Jurkat, Clone E6-1 (cell line): ENCODE results near the gene LRPPRC.

ENCODE experiments used
- DNase-seq: peaks from one replicate; pipeline ENCODE4 v3.0.0-alpha.2; 2011; ENCODE audit warnings: low read depth, low spot score
- H3K4me3 ChIP-seq: 2 replicates; pipeline ENCODE4 v1.5.1; 2011; ENCODE audit warnings: mild to moderate bottlenecking, low read length, control low read depth, moderate library complexity

Gene LRPPRC

DNA sequence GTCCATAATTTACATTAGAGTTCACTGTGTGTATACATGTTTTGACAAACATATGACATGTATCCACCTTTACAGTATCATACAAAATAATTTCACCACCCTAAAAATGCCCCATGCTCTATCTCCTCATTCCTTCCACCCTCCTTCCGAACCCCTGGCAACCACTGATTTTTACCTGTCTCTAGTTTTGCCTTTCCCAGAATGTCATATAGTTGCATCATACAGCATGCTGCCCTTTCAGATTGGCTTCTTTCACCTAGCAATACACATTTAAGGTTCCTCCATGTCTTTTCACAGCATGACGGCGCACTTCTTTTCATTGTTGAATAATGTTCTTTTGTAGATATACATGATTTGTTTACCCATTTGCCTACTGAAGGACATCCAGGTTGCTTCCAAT, 10.4 kb downstream of the LRPPRC start:
- no peak for DNase-seq
- H3K4me3 ChIP-seq: no peak overlapping the region

DNA sequence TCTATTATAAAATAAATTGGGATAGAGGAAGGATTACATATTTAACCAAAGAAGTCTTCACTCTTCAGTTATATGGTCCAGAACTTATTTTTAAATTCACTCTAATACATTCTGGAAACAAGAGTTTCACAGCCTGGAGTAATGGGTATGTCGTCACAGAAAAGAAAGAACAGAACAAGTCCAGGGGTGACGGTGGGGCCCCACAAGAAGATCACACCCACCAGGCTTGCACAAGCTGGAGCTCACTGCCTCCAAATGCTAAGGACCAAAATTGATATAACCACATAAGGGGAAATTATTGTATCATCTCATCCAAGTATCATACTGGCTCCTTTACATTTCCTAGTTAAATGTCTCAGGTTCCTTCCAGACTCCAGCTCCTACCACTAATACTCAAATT, 11.3 kb downstream of the LRPPRC start:
- H3K4me3 ChIP-seq: no peak overlapping the region
- DNase-seq: no peak

DNA sequence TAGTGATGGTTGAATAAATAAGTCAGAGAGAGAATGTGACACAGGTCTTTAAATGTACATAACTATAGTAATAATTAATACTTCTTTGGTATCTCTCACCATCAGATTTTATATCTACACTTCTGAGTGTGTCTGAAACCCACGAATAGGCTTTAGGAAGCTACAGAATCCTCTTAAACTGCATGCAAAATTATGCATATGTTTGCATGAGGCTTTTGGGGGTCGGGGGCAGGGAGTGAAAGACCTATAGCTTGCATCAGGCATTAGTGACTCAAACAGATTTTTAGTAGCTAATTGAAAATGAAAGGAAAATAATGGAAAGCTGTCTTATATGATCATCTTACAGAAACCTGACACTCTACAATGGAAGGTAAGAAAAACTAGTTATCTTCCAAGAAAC, 14.9 kb downstream of the LRPPRC start:
- no peak overlapping the region for H3K4me3 ChIP-seq
- no peak for DNase-seq

DNA sequence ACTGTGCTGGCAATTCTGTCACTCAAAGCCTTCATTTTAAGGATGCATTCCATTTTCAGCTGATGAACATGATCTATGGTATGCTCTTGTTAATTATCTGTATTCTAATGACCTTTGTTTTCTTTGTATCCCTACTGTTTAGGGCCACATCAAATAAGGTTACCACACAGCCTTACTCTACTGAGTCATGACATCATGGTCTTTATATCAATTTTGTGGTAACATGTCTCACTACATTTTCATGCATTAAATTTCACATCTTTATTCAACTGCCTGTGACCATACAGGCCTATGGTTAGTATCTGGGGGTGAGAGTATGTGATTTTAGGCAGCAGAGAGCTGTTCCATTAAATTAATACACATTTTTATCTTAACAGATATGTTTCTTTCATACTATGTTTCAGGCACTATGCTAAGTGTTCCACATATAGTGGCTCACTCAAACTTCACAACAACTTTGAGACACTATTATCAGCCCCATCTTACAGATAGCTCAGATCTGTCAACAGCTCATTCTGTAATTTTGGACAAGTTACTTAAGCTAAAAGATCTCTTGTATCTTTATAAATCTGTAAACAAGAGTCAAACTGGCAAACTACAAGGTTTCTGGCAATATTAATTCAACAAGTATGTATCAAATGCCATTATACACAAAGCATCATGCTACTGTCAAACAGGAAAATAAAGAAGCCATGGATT, 18.0 kb downstream of the LRPPRC start:
- H3K4me3 ChIP-seq: no peak overlapping the region

DNA sequence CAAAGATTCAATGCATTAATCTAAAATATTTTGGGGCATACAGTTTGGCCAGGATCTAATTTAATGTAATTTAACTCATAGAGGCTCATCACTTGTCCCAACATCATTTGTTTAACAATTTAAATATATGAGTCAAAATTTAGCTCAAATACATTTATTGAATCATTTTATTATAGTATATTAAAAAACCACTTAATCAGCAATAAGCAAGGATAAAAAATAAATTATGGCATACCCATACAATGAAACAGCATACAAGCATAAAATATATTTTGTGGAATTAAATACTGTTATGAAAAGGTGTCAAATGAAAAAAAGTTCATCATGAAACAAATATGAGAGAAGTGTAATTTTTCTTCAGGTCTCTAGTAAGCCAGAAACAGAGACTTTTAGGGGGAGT, 34.9 kb downstream of the LRPPRC start:
- no peak overlapping the region for H3K4me3 ChIP-seq
- DNase-seq: no peak

More for the DNA sequence above, 18.0 kb downstream of the LRPPRC start:
- no peak for DNase-seq

DNA sequence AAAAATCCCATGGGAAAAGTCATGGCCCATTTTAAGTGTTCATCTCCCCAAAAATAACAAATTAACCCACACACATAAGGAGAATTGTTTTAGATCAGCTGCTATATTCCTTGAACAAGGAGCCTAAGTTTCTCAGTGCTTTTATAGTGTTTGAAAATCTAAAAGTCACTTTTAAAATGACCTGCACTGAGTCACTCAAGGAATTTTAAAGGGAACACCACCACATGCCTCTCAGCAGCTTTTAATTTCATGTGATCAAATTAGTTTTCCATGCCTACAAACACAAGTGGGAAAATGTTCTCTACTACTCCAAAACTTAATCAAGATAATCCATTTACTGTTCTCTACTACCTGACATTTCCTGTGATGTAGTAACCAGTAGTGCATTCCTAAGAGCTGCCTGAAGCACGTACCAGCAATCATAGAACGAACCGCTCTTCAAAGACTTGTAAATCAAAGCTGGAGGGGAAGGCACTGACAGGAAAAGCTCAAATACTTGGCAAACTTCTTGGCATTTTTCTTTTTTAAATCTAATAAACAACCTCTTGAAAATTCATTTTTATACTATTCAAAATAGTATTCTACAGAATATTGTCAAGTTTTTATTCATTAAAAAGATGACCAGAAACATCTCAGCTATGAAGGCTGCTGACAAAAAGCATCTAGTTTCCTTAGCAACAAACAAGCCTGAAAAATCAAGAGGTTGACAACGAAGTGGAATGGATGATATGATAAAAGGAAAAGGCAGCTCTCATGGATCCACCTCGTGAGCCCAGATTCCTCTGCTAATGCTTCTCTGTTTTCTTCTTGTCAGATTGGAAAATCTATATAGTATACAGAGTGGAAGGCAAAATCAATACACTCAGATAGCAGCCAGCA, 37.2 kb downstream of the LRPPRC start:
- DNase-seq: no peak
- no peak overlapping the region for H3K4me3 ChIP-seq

DNA sequence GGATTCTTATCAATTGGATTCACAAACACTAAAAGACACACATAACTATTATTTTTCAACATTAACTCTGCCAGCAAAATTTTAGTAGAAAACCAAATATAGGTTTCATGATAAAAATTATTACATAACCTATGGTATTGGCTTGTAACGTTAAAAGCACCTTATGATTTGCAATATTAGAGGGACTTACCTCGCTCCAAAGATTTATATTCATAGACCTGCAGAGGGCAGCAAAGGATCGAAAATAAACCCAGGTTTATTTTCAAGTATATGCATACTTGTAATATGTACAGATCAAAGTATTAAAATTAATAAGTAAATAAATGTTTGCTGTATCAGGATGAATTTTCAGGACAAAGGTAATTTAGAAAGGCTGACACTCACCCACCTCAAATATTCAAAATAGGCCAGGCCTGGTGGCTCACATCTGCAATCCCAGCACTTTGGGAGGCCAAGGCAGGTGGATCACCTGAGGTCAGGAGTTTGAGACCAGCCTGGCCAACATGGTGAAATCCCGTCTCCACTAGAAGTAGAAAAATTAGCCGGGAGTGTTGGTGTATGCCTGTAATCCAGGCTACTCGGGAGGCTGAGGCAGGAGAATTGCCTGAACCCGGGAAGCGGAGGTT, 45.3 kb downstream of the LRPPRC start:
- DNase-seq: peak; percentile 22
- no peak overlapping the region for H3K4me3 ChIP-seq

DNA sequence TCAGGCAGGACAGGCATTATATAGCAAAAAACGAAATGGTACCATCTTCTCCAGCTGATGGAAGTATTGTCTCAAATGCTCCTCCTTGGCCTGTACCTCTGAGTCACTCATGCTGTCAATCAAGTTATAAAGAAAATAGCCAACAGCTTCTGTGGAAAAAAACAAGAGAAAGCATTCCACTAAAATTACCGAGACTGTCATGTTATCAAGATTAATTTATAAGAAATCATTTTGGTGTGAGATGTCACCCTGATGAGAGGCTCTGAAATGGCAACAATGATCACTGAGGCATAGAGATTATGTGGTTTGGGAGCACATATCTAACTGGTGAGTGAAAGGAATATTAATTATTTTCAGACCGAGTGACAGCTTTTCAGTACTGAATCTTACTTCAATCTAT, 47.4 kb downstream of the LRPPRC start:
- DNase-seq: no peak
- H3K4me3 ChIP-seq: no peak overlapping the region

DNA sequence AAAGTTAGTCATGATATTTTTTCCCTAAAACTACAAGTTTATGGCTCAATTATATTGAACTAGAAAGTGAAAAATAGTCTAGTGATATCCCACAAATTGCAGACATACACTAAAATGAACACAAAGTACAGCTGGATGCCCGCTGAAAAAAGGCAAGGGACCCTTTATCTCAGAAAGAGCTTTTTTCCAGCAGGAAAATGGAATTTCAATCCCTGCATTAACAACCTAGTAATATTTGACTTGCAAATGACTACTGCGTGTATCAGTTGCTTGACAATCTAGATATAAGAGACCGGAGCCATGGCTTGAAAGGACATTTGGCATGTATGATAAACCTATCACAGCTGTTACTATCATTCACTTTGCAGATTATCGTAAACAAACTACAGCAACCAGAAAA, 49.1 kb downstream of the LRPPRC start:
- no peak for DNase-seq
- no peak overlapping the region for H3K4me3 ChIP-seq

DNA sequence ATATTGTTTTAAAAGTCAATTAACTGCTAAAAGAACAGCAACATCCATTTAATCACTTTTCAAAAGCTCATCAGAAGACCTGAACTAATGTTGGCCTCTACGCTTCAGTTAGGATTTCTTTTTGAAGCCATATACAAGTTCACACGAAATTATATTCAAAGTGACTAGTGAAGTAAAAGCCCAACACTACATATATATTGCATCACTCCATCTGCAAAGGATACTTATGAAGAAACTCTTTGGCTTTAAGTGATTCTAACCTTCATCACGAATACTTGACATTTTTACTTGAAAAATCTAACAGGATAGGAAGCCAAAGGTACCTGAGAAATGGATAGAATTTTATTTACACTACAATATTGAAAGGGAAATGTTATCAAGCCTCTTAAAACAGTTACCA, 50.4 kb downstream of the LRPPRC start:
- DNase-seq: no peak
- H3K4me3 ChIP-seq: no peak overlapping the region

DNA sequence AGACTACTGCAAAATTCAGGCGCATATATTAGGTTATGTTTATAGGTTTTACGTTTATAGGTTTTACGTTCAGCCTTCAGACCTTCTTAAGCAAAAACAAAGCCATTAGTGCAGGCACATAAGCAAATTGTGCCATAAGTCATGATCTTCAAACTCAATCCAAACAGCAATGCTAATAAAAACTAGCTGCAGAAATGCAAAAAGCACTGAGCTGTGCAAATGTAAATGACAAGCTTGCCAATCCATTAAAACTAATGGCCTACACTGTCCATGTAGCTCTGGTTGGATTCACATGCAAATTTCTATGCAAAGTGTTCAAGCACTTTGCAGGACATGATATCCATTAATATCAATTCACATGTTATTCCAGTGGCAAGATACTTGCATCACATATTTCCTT, 50.9 kb downstream of the LRPPRC start:
- no peak for DNase-seq
- no peak overlapping the region for H3K4me3 ChIP-seq

DNA sequence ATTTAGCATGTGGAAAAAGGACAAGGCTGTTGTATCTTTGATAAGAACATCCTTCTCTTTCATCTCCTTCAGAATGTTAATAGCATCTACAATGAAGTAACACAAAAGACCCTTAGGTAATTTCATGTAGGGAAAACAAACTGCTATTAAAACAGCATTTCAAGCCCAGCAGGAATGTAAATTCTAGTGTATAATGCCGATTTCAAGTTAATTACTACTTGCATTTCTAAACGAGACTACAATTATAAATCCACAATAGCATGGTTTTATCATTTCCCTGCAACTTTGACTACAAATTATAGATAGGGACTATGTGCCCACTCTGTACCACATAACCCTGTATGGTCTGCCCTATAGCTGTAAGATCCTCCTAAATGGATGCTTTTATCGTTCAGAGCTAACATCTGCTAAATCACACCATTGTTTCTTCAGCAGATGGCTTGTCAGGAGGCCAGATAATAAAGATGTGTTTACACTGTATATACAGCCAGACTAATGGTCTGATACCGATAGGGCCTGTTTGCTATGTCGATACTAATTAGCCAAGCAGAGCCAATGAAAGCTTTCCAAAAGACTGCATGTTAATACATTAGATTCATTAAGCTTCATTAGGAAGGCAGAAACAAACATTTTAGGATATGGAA, 51.9 kb downstream of the LRPPRC start:
- H3K4me3 ChIP-seq: no peak overlapping the region

DNA sequence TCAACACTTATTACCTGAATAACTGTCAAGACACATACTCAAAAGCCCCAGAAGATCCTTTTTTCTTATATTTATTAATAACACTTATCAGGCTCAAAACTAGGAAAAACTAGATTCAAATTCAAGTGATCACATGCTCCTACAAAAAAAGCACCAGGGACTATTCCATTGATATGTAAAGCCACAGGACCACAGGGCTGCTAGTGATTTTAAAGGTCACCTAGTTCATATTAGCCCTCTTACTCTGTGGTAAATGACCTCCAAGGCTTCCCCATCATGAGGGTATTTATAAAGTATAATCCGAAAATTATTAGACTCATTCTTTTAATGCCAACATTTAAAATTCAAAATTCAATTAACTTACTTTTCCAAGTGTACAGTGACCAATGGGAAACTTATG, 52.5 kb downstream of the LRPPRC start:
- no peak overlapping the region for H3K4me3 ChIP-seq
- DNase-seq: no peak

More for the DNA sequence above, 51.9 kb downstream of the LRPPRC start:
- no peak for DNase-seq

DNA sequence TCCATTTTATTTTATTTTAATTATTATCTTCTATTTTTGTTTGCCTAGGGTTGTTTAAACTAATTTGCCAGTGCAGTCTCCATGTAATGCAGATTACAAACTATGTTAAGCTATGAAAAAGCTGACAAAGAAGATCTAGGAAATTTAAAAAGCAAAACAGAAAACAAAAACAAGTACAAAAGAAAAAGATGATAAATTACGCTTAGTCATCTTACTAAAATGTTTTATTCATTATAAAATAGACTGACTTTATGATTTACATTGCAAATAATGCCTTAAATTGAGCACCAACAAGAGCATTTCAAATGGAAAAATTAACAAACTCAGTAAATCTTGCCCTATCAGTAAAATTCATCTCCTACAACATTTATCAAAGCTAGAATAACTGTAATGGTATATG, 52.9 kb downstream of the LRPPRC start:
- DNase-seq: no peak
- H3K4me3 ChIP-seq: no peak overlapping the region

DNA sequence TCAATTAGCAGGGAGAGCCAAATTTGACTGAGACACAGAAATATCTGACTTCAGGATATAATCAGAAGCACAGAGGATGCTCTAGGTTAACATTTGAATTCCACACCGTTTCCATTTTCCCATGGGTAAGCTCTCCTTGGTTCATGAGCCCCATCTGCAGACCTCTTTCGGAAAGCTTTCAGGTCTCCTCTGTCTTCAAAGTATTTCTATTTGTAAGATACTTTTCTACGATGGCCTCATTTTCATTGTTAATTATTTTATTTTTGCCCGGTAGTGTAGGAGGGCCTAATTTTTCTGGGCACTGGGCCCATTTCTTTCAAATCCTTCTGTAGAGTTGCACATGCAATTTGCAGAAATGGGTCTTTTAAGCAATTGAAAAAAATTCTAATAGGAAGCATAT, 53.8 kb downstream of the LRPPRC start:
- no peak for DNase-seq

DNA sequence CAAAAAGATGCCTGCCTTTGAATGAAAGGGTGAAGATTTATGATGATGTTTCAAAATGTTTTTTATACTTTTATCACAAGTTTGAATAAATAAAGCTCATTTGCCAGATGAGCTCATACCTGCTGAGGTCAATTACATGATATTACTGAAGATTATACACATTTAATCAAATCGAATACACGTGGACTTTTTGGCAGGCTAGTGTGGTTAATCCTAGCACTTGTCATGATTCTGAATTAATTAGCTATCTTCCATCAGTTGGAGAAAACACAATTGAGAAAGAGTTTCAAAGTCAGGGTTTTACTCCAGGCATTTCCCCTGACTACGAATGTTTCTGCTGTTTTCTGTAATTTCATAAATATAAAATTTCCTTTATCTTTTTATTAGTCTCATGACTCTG, 54.4 kb downstream of the LRPPRC start:
- no peak overlapping the region for H3K4me3 ChIP-seq
- DNase-seq: no peak

More for the DNA sequence above, 53.8 kb downstream of the LRPPRC start:
- H3K4me3 ChIP-seq: no peak overlapping the region

DNA sequence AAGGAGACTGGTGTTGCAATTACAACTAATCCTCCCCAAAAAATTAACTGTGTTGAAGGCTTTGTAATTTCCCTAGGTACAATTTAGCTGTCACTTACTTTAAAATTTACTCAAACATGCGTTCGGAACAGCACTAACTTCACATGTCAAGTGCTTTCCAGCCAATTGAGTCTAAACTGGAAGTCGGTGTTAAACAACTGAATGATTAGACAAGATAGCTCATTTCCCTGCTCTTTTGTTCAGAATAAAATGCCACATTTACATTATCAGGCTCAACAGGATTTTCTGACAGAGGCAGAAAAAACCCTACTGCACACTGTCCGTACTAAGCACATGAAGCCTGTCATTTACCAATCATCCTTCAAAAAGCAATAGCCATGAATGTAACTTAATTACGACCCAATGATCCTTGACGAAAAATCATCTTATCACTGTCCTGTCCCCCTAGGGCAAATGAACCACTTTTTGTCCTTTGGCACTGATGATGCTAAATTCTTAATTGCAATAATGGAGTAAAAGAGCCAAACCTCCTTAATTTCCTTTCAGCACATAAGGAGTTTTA, 56.0 kb downstream of the LRPPRC start:
- no peak overlapping the region for H3K4me3 ChIP-seq

DNA sequence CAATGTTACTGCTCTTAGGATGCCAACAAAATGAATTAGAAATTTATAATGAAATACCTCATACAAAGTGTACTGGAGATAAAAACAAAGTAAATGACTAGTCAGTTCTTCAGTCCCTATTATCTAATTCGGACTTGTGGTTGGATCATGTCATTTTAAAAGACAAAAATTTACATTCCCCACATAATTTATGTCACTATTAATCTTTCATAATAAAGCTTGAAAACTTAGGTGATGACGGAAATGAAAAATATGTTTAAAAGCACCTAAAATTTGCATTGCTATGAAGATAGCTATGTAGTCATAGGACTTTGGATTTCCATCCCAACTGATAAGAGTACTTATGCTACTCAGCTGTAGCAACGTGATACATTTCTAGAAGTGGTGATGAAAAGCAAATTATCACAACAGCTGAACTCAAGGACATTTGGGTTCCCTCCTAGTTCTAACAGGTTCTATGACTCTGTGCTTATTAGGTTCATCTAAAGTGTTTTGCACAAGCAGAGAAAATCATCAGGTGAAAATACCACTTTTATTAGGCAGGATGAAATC, 58.4 kb downstream of the LRPPRC start:
- no peak overlapping the region for H3K4me3 ChIP-seq
- no peak for DNase-seq

More for the DNA sequence above, 56.0 kb downstream of the LRPPRC start:
- DNase-seq: no peak

DNA sequence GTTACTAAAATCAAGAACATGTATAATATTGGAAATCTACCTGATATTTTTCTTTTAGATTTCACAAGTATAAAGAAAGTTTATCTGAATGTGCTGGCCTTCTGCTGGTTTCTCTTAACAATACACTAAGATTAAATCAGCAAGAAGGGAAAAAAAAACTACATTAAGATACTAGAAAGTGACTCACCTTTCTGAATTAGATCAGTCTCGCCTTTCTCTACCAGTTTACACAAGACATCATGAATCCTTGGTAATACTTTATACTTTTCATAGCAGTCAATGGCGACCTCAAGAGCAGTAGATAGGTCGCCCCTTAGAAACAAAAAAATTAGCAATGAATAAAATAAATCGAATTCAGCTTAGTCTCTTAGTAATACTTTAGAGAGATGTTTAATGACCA, 61.2 kb downstream of the LRPPRC start:
- no peak for DNase-seq
- H3K4me3 ChIP-seq: no peak overlapping the region
